ENCODE results near the gene ARL14.

Gene ARL14

DNA sequence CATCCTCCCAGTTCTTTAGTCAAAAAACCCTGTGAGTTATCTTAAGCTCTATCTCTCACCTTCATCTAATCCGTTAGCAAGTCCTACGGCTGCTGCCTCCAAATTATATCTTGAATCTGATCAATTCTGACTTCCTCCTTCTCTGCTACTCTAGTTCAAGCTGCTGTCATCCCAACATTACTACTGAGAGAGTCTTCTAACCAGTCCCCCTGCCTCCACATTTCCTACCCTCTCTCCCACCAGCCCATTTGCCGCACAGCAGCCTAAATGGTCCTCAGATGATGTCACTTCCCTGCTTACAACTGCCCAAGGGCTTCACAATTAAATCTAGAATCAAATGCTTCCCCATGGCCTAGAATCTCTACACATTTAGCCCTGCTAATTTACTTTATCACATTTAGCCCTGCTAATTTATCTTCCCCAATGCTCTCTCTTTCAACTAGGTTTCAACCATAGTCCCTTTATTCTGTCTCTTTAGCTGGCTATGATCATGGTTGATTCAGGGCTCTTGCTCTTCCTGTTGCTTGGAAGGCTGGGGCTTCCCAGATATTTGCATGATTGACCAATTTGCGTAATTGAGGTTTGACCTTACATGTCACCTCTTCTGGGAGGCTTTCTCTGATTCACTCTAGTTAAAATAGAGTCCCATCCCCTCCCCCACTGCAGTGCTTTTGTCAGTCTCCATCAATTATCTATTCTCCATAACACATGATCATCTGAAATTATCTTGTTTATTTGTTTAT is 11.0 kb upstream of the ARL14 start:
- DNase-seq, result no peak
- Mint-ChIP-seq H3K27ac (peak overlapping the region; percentile 42), H3K9me3 (no peaks in the 10 kb centered on the region), H3K27me3 (peaks cover 9% of the 10 kb centered on the region), H3K4me3 (no peak overlapping the region), H3K36me3 (ENCODE audit: low read depth) (no peaks in the 10 kb centered on the region), H3K4me1 (ENCODE audit: low read depth) (peaks cover 10% of the 10 kb centered on the region)

DNA sequence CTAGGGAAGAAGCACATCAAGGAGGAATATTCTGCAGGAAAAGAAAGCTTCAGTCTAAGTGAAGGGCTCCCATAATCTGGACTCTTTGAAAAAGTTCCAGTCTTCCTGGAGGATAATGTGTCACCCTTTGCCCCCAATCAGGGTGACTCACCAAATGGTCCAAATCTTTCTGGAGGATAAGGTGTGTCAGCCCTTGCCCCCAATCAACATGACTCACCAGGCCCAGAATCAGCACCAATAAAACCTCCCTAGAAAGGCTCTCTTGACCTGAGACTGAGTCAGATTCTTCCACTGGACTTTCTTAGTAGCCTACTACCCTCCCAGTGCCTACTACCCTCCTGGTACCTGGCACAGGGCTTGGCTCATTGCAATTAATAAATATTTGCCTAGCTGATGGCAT is 9.5 kb upstream of the ARL14 start:
- Mint-ChIP-seq H3K27me3 (peaks cover 9% of the 10 kb centered on the region), H3K4me3 (no peak overlapping the region), H3K27ac (no peak overlapping the region), H3K4me1 (ENCODE audit: low read depth) (peaks cover 10% of the 10 kb centered on the region), H3K36me3 (ENCODE audit: low read depth) (no peaks in the 10 kb centered on the region), H3K9me3 (no peaks in the 10 kb centered on the region)
- DNase-seq, result no peak

DNA sequence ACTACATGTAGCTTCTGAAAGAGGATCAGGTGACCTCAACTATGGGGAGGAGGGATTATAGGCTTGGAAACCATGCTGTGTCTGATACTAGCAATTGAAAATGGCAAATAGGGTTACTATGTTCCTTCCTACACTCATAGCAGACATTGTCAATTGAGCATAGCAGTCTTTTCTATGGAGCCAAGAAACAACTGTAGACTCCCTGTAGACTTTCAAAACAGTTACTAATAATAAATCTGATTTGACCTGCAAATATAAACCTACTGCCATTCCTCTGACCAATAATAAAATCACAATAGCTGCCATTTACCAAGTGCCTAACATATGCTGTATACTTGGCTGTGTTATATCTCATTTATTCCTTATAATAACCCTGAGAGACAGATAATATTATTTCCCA is 8.5 kb upstream of the ARL14 start:
- no peak overlapping the region for H3K4me3 Mint-ChIP-seq
- H3K4me1 Mint-ChIP-seq (ENCODE audit: low read depth), result peaks cover 10% of the 10 kb centered on the region
- no peaks in the 10 kb centered on the region for H3K36me3 Mint-ChIP-seq (ENCODE audit: low read depth)
- no peak for DNase-seq
- H3K27ac Mint-ChIP-seq, result no peak overlapping the region
- no peaks in the 10 kb centered on the region for H3K9me3 Mint-ChIP-seq
- H3K27me3 Mint-ChIP-seq, result peaks cover 9% of the 10 kb centered on the region

GRCh38 chr3:160671231-160671630 is 5.7 kb upstream of the ARL14 start:
- DNase-seq, result no peak
- Mint-ChIP-seq H3K36me3 (ENCODE audit: low read depth) (no peaks in the 10 kb centered on the region), H3K4me1 (ENCODE audit: low read depth) (peaks cover 2% of the 10 kb centered on the region), H3K27me3 (peaks cover 9% of the 10 kb centered on the region), H3K9me3 (no peaks in the 10 kb centered on the region), H3K4me3 (no peak overlapping the region), H3K27ac (no peak overlapping the region)

- no peak overlapping the region for H3K4me3 Mint-ChIP-seq
- no peak overlapping the region for H3K27ac Mint-ChIP-seq
- H3K27me3 Mint-ChIP-seq, result peaks cover 9% of the 10 kb centered on the region
- no peaks in the 10 kb centered on the region for H3K9me3 Mint-ChIP-seq
- no peaks in the 10 kb centered on the region for H3K36me3 Mint-ChIP-seq (ENCODE audit: low read depth)
- peaks cover 2% of the 10 kb centered on the region for H3K4me1 Mint-ChIP-seq (ENCODE audit: low read depth)
- DNase-seq, result no peak
Measured at GRCh38 chr3:160671995-160672394, 5.0 kb upstream of the ARL14 start.

DNA sequence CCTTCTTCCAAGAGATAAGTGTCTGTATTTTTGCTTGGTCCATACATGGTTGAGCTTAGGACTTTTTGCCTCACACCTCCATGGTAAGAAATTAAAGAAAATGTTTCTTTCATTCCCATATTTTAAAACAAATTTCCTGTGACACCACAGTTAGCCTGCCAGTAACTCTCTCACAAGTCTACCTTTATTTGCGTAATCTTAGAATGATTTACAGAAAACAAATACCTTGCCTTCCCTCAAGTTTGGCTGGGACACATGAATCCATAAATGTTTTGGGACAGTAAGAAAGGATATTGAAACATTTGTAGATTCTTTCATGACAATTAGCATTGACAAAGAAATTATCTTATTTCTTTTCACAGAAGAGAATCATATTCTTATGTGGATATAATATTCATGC is 3.8 kb upstream of the ARL14 start:
- no peaks in the 10 kb centered on the region for H3K36me3 Mint-ChIP-seq (ENCODE audit: low read depth)
- no peak overlapping the region for H3K4me3 Mint-ChIP-seq
- no peaks in the 10 kb centered on the region for H3K9me3 Mint-ChIP-seq
- peaks cover 3% of the 10 kb centered on the region for H3K4me1 Mint-ChIP-seq (ENCODE audit: low read depth)
- peaks cover 12% of the 10 kb centered on the region for H3K27me3 Mint-ChIP-seq
- DNase-seq, result no peak
- no peak overlapping the region for H3K27ac Mint-ChIP-seq

- no peak for DNase-seq
- no peaks in the 10 kb centered on the region for H3K9me3 Mint-ChIP-seq
- H3K27me3 Mint-ChIP-seq, result peaks cover 8% of the 10 kb centered on the region
- H3K36me3 Mint-ChIP-seq (ENCODE audit: low read depth), result no peaks in the 10 kb centered on the region
- H3K27ac Mint-ChIP-seq, result no peak overlapping the region
- peaks cover 3% of the 10 kb centered on the region for H3K4me1 Mint-ChIP-seq (ENCODE audit: low read depth)
- no peak overlapping the region for H3K4me3 Mint-ChIP-seq
Measured at GRCh38 chr3:160675566-160676124, 1.3 kb upstream of the ARL14 start.

DNA sequence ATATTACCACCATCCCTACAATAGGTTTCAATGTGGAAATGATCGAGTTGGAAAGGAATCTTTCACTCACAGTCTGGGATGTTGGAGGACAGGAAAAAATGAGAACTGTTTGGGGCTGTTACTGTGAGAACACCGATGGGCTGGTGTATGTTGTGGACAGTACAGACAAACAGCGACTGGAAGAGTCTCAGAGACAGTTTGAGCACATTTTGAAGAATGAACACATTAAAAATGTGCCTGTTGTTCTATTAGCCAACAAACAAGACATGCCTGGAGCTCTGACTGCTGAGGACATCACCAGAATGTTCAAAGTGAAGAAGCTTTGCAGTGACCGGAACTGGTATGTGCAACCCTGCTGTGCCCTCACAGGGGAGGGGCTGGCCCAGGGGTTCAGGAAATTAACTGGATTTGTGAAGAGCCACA is 510 bp downstream of the ARL14 start:
- peaks cover 3% of the 10 kb centered on the region for H3K4me1 Mint-ChIP-seq (ENCODE audit: low read depth)
- no peaks in the 10 kb centered on the region for H3K9me3 Mint-ChIP-seq
- no peak overlapping the region for H3K4me3 Mint-ChIP-seq
- H3K36me3 Mint-ChIP-seq (ENCODE audit: low read depth), result no peaks in the 10 kb centered on the region
- no peak overlapping the region for H3K27ac Mint-ChIP-seq
- H3K27me3 Mint-ChIP-seq, result peaks cover 8% of the 10 kb centered on the region
- DNase-seq, result no peak

DNA sequence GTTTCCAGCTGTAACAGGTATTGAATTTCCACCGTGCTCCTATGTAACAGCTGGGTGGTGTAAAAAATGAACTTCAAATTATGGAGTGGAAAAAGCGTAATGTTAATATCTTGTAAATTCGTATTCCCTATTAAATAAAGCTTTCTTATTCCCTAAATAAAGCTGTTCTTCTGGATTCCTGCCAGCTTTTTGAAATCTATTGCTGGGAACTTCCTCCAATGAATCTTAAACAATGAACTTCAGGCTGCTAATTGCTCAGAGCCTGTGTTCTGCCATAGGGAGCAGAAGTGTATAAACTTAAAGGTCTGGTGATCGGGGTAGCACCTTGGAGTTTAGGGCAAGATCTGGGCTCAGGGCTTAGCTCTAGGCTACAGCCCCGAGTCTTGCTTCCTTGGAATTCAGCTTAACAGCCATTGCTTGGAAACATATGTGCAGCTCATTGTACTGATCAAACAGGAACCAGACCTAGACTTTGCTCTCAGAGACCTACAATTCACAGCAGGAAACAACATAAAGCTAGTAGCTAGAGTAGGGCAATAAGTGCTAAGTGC is 1.4 kb downstream of the ARL14 start:
- DNase-seq, result no peak
- no peaks in the 10 kb centered on the region for H3K9me3 Mint-ChIP-seq
- no peaks in the 10 kb centered on the region for H3K36me3 Mint-ChIP-seq (ENCODE audit: low read depth)
- peaks cover 3% of the 10 kb centered on the region for H3K4me1 Mint-ChIP-seq (ENCODE audit: low read depth)
- H3K4me3 Mint-ChIP-seq, result no peak overlapping the region
- peaks cover 8% of the 10 kb centered on the region for H3K27me3 Mint-ChIP-seq
- H3K27ac Mint-ChIP-seq, result no peak overlapping the region

- Mint-ChIP-seq H3K36me3 (ENCODE audit: low read depth) (no peaks in the 10 kb centered on the region), H3K4me3 (no peak overlapping the region), H3K4me1 (ENCODE audit: low read depth) (no peaks in the 10 kb centered on the region), H3K27me3 (no peaks in the 10 kb centered on the region), H3K9me3 (no peaks in the 10 kb centered on the region), H3K27ac (no peak overlapping the region)
- no peak for DNase-seq
Measured at GRCh38 chr3:160684368-160684740, 7.4 kb downstream of the ARL14 start.

DNA sequence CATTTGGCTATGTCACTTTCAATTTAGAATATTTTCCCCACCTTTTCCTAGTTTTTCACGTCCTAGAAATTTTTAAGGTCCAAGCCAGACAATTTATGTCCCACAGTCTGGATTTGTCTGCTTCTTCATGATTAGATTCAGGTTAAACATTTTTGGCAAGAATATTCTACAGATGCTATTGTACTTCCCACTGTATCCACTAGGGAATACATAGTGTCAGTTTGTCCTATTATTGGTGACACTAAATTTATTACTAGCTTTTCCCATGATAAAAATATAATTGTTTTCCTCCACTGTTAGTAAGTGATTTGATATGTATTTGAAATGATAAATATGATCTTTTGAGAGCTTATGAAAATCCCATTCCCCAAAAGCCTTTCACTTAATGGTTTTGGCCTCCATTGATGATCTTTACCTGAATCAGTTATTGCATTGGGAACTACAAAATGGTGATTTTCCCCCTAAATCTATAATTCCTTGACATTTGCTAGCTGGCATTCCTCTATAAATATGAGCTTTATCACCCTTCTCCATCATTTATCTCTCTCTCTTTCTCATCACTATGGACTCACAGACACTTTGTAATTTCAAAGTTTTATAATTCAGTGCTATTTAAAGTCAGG is 8.3 kb downstream of the ARL14 start:
- no peaks in the 10 kb centered on the region for H3K27me3 Mint-ChIP-seq
- DNase-seq, result no peak
- no peaks in the 10 kb centered on the region for H3K4me1 Mint-ChIP-seq (ENCODE audit: low read depth)
- no peak overlapping the region for H3K4me3 Mint-ChIP-seq
- no peaks in the 10 kb centered on the region for H3K9me3 Mint-ChIP-seq
- no peaks in the 10 kb centered on the region for H3K36me3 Mint-ChIP-seq (ENCODE audit: low read depth)
- no peak overlapping the region for H3K27ac Mint-ChIP-seq

DNA sequence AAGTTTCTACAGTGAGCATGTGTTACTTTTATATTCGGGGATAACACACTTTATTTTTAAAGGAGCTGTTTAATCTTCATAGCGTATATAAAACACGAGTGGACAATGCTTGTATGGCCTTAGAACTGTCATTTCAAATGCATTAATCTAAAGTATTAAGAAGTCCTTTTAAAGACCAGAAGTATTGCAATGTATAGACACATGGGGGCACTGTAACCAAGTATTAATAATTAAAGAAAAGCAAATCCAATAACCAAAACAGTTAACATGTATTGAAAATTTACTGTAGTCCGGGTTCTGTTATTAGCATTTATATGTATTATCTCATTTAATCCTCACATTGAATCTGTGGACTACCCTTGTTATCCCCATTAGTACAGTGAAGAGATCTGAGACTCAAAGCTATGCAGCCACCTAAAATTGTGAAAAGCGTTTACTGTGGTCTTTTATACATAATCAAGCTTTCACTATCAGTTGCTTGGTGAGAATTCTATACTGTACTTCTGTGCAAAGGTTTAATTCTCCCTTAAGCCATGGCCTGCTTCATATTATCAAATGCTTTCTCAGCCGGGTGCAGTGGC is 10.1 kb downstream of the ARL14 start:
- H3K9me3 Mint-ChIP-seq, result no peaks in the 10 kb centered on the region
- no peaks in the 10 kb centered on the region for H3K4me1 Mint-ChIP-seq (ENCODE audit: low read depth)
- no peak overlapping the region for H3K4me3 Mint-ChIP-seq
- no peak for DNase-seq
- H3K27me3 Mint-ChIP-seq, result no peaks in the 10 kb centered on the region
- H3K36me3 Mint-ChIP-seq (ENCODE audit: low read depth), result no peaks in the 10 kb centered on the region
- H3K27ac Mint-ChIP-seq, result no peak overlapping the region

DNA sequence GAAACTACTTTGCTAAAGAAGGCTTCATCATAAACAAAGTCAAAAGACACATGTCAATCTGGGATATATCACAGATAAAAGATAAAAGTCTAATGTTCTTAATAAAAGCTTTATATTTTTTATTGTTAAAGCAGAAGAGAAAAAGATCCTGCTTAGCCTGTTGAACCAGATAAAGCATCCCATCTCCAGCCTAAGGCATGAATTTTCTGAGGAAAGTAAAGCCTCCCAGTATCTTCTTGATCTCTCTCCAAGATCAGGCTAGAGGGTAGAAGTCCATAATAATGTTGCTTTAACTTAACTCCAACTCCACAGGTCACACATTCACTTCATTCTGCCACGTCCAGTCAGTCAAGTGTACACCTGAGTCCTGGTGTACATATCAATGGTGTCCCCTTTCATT is 14.2 kb downstream of the ARL14 start:
- no peak overlapping the region for H3K4me3 Mint-ChIP-seq
- no peaks in the 10 kb centered on the region for H3K9me3 Mint-ChIP-seq
- H3K4me1 Mint-ChIP-seq (ENCODE audit: low read depth), result peaks cover 8% of the 10 kb centered on the region
- no peaks in the 10 kb centered on the region for H3K36me3 Mint-ChIP-seq (ENCODE audit: low read depth)
- no peaks in the 10 kb centered on the region for H3K27me3 Mint-ChIP-seq
- H3K27ac Mint-ChIP-seq, result no peak overlapping the region
- DNase-seq, result no peak

- Mint-ChIP-seq H3K4me1 (ENCODE audit: low read depth) (peaks cover 8% of the 10 kb centered on the region), H3K9me3 (no peaks in the 10 kb centered on the region)
Measured at GRCh38 chr3:160691962-160692361, 15.0 kb downstream of the ARL14 start.

GRCh38 chr3:160693191-160693590 is 16.2 kb downstream of the ARL14 start:
- H3K27me3 Mint-ChIP-seq, result no peaks in the 10 kb centered on the region
- DNase-seq, result no peak
- H3K36me3 Mint-ChIP-seq (ENCODE audit: low read depth), result no peaks in the 10 kb centered on the region
- H3K27ac Mint-ChIP-seq, result no peak overlapping the region
- peaks cover 12% of the 10 kb centered on the region for H3K4me1 Mint-ChIP-seq (ENCODE audit: low read depth)
- no peaks in the 10 kb centered on the region for H3K9me3 Mint-ChIP-seq
- no peak overlapping the region for H3K4me3 Mint-ChIP-seq

More at GRCh38 chr3:160691962-160692361, 15.0 kb downstream of the ARL14 start:
- Mint-ChIP-seq H3K27ac (no peak overlapping the region), H3K36me3 (ENCODE audit: low read depth) (no peaks in the 10 kb centered on the region), H3K27me3 (no peaks in the 10 kb centered on the region), H3K4me3 (no peak overlapping the region)
- DNase-seq, result no peak

Measured in activated T-cell treated with anti-CD3 and anti-CD28 coated beads, Interleukin-2, amount 50 U/mL, for 24 hours (primary cell).